Epithelial cell of proximal tubule (primary cell): ENCODE measurements around the gene TUSC2. TPM values are rescaled to one million over a fixed set of nuclear protein-coding genes. Genes with fewer than 3 reads are reported as not detected.

Experiments used
- DNase-seq: peaks from one replicate; pipeline ENCODE4 v3.0.0-alpha.2; 2011; ENCODE audit warnings: low read depth
- H3K4me3 ChIP-seq: 2 replicates; pipeline ENCODE4 v1.5.1; 2011; ENCODE audit warnings: low read depth, mild to moderate bottlenecking, low read length
- CTCF ChIP-seq: conservative IDR thresholded peaks from 2 replicates; pipeline ENCODE4 v1.5.1; 2012; ENCODE audit warnings: low read depth, mild to moderate bottlenecking, low read length
- total RNA-seq: library from RNA; depleted of rRNA; stranded (reverse); fragments of >200 nt; gene quantifications from 2 replicates; pipeline ENCODE4 v1.2.3, GENCODE V29; 2015

Gene TUSC2
- total RNA-seq, 1 donor from 2014 or later, result 46.6 TPM

GRCh38 chr3:50294492-50295403 lies 33.3 kb downstream of the TUSC2 start:
- DNase-seq, result no peak
- H3K4me3 ChIP-seq, result no peak overlapping the region
- no peak for TF ChIP-seq CTCF

- no peak for DNase-seq
- TF ChIP-seq CTCF, result no peak
- H3K4me3 ChIP-seq, result no peak overlapping the region
Observed at GRCh38 chr3:50294089-50294488, 33.9 kb downstream of the TUSC2 start.

GRCh38 chr3:50293079-50293801 lies 34.8 kb downstream of the TUSC2 start:
- DNase-seq, result no peak
- TF ChIP-seq CTCF, result no peak
- peak overlapping the region; percentile 92 for H3K4me3 ChIP-seq

- H3K4me3 ChIP-seq, result peak within 1 kb of the TSS; percentile 92
- TF ChIP-seq CTCF, result no peak
- peak; percentile 77 for DNase-seq
Observed at GRCh38 chr3:50292159-50293078, 35.6 kb downstream of the TUSC2 start, which contains the start of gene IFRD2. Gene IFRD2 (minus strand): TSS chr3:50292429. CDS start chr3:50292274, 155 bp downstream.

GRCh38 chr3:50290161-50290641 lies 37.8 kb downstream of the TUSC2 start:
- H3K4me3 ChIP-seq, result no peak overlapping the region
- no peak for DNase-seq
- TF ChIP-seq CTCF, result no peak

- TF ChIP-seq CTCF, result no peak
- H3K4me3 ChIP-seq, result no peak overlapping the region
Observed at GRCh38 chr3:50289130-50289529, 38.9 kb downstream of the TUSC2 start.

More at GRCh38 chr3:50289130-50289529, 38.9 kb downstream of the TUSC2 start:
- DNase-seq, result no peak
